Measurements from ENCODE around the gene MAP1LC3B2.
A peak's percentile ranks its signal among the peaks of the same experiment; 100 is the strongest.

The MAP1LC3B2 gene

DNA sequence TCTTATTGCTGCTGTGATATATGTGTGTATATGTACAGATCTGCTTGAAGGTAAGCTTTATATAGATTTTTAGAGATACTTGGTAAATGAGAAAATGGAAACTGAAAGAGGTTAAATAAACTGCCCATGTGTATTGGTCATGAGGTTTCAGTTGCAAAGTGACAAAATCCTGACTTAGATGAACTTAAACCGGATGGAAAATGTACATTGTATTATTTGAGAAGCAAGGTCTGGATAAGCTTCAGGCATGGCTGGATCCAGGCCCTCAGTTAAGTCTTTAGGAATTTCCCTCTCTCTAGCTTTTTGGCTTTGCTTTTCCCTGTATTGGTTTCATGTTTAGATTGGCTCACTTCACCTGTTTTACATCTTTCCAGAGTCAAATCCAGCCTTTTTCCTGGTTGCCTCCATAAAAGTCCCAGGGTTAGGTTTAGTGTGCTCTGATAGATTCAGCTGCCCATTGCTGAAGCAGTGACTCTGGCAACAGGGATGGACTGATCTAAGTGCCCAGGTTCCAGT is 21.0 kb upstream of the MAP1LC3B2 start:
- no peak for DNase-seq

DNA sequence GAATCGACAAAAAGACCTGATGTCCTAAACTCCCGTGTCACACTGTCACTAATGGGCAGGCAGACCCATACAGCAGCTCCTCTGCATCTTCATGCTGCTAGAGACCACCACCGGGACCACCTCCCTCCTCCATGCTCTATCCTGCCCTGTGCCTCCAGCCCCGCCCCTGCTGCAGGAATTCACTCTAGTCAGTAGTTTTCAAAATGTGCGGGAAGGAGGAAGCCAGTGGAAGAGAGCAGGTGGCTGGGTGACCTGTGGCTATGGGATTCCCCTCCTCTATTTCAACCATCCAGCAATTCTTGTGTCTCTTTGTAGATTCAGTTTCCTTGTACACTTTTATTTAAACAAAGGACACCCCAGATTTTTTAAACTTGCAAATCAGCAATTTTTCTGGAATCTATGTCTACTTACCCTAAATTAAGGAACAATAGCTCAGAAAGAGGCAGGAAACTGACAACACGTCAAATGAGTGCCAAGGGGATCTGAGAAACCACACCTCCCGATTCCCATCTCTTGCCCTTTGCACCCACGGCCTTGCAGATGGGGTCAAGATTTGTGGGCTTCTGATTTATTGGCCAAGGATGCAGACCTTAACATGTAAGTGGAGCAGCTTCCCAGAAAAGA is 20.4 kb upstream of the MAP1LC3B2 start:
- DNase-seq: no peak

DNA sequence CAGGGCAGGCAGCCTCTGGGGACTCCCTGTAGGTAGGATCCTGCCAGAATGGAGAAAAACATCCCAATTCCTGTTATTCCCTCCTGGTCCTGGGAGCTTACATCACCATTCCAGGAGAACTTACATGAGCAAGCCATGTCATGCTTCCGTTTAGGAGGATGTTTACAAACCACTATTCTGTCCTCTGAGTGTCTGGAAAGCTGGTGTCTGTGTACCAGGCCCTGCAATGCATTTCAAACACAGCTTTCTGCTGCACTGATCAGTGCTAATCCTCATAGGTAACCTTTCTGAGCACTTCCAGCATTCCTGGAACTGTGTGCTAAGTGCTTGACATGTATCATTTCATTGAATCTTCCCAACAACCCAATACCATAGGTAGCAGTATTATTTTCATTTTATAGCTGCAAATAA is 19.8 kb upstream of the MAP1LC3B2 start:
- DNase-seq: no peak

DNA sequence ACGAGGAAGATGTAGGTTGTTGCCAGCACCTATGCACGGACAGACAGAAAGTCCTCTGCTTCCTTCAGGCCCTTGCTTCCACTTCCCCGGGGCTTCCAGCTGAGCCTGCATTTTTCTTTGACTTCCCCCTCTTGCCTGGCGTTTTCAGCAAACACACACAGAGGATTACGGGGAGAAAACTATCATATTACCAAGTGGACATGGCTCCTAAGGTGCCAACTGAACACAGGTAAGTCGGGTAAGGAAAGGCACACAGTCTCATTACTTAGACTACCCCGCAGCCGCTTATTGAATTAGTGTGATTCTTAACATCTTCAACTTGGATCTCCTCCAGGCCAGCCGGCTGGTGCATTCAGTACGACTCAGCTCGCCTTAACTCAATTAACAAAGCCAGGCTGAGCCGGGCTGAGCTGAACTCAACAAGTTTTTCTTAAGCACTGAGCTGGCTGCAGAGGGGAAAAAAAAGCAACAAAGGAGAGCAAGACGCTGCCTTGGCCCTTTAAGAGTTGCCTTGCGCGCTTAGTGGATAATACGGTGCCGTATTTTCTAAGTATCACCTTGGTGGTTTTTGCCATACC is 19.2 kb upstream of the MAP1LC3B2 start:
- peak; percentile 68 for DNase-seq

DNA sequence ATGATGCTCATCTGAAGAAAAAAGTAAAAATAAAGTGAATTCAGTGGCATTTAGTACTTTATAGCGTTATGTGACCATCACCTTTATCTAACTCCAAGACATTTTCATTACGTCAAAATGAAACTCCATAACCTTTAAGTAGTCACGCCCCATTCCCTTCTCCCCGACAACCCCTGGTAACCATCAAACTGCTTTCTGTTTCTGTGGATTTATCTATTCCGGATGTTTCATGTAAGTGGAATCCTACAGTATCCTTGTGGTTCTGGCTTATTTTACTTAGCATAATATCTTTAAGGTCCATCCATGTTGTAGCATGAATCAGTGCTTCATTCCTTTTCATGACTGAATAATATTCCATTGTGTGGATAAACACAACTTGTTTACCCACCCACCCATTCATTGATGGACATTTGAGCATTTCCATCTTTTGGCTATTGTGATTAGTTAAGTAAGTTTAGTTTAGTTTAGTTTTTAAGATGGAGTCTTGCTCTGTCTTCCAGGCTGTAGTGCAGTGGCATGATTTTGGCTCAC is 18.5 kb upstream of the MAP1LC3B2 start:
- no peak for DNase-seq

DNA sequence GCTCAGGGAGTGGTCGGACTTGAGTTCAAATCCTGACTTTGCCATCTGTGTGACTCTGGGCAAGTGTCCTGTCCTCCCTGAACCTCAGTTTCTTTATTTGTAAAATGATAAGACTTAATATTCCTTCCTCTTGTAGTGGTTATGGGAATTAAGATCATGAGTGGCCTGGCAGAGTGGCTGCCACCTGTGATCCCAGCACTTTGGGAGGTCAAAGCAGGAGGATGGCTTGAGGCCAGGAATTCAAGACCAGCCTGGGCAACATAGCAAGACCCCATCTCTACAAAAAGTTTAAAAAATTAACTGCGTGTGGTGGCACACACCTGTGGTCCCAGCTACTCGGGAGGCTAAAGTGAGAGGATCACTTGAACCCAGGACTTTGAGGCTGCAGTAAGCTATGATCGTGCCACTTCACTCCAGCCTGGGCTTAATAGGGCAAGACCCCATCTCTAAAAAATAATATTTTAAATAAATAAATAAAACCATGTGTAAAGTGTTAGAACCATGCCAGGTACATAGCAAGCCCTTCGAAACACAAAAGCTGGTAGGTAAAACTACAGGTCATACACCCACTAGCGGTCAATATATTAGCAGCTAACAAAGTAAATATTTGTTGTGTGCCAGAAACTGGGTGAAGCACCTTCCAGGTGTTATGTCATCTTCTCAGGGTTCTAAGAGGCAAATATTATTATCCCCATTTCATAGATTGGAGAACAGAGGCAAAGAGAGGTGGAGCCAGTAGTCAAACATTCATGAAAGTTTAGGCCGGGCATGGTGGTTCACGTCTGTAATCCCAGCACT is 17.4 kb upstream of the MAP1LC3B2 start:
- DNase-seq: no peak

DNA sequence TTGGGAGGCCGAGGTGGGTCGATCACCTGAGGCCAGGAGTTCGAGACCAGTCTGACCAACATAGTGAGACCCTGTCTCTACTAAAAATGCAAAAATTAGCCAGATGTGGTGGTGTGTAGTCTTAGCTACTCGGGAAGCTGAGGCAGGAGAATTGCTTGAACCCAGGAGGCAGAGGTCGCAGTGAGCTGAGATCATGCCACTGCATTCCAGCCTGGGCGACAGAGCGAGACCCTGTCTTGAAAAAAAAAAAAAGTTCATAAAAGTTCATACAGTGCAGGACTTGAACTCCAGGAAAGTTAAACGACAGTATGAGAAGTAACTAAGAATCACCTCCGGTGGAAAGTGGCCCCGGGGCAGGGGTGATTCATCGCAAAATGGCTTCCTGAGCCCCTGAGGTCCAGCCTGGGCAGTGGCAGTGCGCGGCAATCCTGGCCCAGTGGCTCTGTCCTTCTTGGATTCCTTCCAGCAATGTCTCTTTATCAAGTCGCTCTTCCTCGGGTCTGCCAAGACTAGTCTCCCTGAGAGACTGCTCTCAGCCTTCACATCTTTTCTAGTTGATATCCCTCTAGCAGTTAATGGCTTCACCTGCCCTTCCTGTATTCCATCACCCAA is 16.7 kb upstream of the MAP1LC3B2 start:
- DNase-seq: no peak

DNA sequence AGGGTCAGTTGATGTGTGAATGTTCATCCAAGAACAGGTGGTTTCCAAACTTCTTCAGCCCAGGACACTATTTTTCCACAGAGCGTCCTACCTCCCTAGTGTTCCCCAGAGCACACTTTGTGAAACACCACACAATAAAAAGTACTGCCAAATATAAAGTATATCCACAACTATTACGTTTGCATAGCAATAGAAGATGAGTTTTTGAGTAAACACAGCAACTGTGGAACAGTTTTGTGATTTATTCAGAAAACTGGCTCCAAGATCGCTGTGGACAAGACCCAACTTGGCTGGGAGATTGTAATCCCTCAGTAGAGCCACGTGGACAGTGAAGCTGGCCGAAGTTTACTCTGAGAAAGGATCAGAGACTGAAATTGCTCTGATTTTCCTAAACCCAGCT is 14.5 kb upstream of the MAP1LC3B2 start:
- peak; percentile 3 for DNase-seq

DNA sequence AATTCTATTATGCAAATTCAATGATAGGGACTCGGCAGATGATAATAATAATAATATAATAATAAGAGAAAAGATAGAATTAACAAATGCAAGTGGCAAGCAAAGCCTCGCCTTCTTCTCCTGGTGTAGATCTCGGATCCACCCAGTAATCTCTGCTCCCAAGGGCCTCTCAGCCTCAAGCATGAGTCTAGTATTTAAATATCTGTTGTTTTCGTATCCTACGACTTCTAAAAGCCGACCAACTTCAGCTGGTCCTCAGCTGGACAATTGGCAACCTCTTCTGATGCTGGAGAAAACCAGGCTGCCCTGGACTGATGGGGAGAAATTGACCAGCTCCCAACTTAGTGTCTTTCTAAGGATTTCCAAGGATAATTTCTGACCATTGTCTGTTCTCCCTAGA is 14.0 kb upstream of the MAP1LC3B2 start:
- no peak for DNase-seq

DNA sequence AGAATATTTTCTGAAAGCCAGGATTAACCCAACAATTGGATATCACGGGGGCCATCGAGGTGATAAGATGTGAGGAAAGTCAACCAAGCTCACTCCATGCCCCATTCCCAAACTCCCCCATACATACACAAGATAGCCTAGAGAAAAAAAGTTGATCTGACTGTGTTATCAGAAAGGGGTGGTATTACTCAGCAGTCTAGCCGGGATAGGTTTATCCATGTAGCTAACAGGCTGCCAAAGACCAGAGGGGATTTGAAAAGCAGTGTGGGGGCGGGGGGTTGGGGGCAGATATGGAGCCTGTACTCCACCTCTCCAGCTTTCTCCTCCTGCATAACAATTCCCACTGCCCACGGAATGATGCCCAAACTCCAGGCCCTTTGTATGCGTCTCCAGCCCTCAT is 13.2 kb upstream of the MAP1LC3B2 start:
- DNase-seq: no peak

DNA sequence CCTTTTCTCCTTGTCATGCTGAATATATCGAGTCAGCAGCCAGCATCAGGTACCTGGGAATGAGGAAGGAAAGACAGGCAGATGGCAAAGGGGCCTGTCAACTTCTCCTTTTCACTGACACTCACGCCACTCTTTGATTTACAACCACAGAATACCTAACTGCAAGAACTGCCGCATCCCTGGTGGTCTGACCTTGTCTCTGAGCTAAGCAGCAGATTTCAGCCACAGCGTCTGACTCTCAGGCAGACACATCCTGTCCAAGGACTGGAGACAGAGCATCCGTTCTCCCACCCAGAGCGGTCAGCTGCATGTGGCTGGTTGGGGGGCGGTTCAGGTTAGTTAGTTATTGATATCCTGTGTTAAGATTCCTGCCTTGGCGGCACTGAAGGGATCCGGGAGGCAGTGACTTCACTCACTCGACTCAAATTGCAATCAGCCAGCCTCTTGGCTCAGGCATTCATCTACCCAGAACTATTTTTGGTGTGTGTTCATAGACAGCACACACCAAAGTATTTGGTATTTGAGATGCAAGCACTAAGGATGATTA is 11.2 kb upstream of the MAP1LC3B2 start:
- no peak for DNase-seq

DNA sequence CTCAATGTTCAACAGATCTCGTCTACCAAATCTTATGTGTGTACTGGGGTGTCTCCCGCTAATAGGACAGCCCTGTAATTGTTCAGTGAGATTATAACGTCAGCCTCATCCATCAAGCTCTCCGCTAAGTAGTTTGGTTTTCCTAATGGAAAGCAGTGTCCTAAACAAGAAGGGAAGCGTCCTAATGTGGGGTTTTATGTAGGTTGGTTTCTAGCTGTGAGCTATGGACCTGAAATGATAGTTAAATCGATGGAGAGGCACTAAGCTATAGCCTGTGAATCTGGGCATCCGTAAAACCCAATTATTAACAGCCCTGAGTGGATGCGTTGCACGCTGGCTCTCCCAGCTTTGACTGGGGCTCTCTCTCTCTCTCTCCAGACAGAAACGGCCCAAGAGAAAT is 9.2 kb upstream of the MAP1LC3B2 start:
- no peak for DNase-seq

DNA sequence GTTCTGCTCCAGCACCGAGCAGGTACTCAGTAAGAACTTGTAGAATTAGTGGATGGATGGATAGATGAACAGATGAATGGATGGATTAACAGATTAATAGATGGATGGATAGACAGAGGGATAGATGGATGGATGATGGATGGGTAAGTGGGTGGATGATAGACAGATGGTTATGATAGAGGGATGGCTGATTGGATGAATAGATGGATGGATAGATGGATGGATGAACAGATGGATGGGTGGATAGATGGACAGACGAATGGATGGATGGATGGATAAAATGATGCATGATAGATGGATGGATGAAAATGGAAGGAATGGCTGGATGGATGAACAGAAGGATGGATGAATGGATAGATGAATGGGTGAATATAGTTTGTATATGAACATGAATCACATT is 8.0 kb upstream of the MAP1LC3B2 start:
- DNase-seq: no peak

DNA sequence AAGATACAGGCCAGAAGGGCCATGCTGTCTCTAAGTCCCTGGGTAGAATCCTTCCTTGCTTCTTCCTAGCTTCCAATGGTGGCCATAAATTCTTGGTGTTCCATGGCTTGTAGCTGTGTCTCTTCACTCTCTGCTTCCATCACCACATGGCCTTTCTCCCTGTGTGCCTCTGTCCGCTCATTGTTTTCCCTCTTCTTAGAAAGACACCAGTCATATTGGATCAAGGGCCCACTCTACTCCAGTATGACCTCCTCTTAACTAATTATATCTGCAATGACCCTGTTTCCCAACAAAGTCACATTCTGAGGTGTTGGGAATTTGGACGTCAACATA is 7.6 kb upstream of the MAP1LC3B2 start:
- DNase-seq: no peak

DNA sequence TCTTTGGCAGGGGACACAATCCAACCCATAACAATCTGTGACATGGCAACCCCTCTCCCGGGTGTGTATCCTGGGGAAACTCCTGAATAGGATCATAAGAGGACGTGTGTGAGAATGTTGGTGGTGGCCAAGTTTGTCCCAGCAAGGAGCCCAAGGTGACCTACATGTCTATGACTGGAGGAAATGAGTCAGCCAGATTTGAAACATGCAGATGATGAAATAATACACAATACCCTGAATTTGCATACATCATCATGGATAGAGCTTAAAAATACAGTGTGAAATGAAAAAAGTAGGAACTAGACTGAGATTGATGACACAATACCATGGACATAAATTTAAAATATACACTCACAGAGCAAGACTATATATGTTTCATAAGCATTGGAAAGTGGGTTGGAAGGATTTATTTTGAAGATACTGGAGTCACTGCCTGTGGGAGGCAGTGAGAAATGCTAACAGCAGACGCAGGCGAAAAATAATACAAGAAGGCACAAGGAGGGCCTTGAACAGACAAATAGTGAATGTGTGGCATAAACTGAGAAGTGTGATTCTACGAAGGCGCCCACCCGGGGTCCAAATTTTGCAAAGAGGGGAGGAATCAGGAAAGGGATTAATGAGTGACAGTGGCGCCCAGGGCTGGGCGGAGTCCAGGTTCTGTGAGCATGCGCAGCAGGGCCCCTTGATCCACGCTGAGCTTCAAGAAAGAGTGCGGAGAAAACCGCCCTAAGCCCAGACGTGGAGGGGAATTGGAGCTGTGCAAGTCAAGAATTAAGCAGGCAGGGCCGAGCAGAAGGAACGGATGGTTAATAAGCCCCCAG is 7.0 kb upstream of the MAP1LC3B2 start:
- no peak for DNase-seq

DNA sequence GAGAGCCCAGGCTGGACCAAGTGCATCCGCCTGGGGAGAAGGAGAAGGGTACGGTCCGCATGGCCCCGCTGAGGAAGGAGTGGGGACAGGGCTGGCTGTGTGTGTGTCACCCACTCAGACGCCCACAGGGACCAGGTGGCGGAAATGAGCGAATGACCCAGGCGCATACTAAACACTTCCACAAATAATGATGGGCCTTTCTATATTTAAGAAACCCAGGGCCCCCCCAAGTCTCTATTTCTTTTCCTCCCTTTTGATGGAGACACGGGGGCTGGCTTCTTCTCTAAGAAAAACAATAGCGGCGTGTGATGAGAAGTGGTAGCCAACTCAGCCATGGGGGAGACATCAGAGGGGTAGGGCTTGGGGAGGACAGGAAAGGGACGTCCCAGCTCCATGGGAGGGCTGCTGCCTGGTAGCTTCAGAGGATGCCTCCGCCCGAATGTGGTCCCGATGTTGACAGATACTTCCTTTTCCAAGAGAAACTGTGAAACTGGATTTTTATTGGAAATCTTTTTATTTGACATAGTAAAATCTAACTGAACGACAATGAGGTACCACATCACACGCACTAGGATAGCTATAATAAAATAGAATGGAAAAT is 6.3 kb upstream of the MAP1LC3B2 start:
- no peak for DNase-seq

DNA sequence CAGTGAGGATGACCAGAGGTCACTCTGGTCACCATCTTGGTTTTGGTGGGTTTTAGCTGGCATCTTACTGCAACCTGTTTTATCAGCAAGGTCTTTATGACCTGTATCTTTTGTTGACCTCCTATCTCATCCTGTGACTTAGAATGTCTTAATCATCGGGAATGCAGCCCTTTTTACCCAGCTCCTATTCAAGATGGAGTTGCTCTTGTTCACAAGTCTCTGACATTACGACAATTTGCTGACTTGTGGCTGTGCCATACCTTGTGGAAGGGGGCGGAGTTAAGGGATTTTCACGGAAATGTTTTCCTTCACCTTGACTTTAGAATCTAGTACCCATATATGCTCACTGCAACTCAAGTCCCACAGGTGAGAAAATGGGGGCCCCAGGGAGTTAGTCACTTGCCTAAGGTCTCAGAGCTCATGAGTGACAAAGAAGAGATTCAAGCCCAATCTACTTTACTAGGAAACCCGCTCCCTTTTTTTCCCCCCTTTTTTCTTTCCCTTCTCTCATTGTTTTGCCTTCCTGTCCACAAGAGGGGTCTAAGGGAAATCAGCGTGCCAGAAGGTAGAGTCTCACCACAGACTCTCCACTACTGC is 2.7 kb upstream of the MAP1LC3B2 start:
- DNase-seq: no peak

DNA sequence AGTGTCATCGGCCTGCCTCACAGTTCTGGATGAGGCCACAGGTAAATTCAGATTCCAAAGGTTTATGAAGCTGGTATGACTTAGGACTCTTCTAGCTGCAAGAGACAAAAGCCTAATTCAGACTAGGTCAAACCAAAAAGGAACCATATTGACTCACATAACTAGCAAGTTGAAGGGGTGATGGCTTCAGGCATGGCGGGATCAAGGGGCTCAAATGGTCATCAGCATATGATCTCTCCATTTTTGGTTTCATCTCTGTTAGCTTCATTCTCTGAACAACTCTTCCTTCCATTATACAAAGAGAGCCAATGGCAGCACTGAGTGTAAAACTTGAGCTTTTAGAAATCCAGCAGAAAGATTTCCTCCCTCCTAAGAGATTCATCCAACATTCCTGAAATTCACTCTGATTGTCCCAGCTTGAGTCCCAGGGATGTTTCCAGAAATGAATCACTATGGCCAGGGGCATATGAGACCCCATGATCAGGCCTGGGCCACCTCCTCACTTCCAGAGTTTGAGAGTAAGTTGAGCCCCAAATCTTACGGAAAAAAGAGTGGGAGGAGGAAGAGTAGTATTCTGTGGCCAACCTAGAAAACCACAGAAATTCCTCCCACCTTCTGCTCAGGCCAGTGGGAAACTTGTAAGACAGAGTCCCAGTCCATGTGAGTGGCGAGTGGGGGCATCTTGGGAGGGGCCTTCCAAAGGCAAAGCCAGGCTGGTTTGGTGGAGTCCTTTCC is 2.0 kb upstream of the MAP1LC3B2 start:
- no peak for DNase-seq

DNA sequence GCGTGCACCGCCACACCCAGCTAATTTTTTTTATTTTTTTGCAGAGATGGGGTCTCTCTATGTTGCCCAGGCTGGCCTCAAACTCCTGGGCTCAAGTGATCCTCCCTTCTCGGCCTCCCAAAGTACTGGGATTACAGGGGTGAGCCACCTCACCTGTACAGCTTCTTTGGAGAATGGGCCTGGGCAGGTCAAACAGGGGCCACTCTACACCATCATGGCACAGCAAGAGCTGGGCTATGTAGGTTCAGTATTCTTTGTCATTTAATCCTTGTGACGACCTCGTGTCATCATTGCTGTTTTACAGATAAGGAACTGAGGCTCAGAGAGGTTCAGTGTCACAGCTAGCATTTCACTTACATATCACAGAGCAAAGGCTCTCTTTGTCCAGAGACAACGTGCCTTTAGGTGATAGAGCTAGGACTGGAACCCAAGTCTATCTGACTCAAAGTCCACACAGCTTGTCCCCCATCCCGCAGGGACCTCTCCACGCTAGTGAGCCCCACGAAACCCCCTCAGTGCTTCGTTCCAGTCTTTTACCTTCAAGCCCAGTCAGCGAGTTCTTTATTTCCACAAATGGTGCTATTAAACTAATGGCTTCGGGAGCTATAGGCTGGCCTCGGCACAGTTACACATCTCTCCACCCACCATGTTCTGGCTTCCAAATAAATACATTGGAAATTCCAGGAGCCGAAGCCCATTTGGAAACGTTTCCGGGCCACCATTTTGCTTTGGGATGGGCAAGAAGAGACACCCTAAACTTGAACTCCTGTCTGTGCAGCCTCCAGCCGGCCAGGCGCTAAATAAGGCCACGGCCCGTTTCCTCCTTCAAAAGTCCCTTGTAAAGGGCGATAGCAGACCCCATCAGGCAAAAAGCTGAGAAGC is 660 bp upstream of the MAP1LC3B2 start:
- DNase-seq: no peak
